Thyroid gland (tissue), 4 donors: Measurements from ENCODE around the gene NHERF2.

Source experiments
- CTCF ChIP-seq, 6 experiments: fragments of 200-600 bp in 3 of 6; fragments of 450-650 bp in 3 of 6; sonication (generic) in 3 of 6; IDR thresholded peaks; one replicate each; pipeline ENCODE4 v1.5.1; 2016 to 2019; ENCODE audit warnings: antibody characterized with exemption in 6 of 6, mild to moderate bottlenecking in 2 of 6, inconsistent platforms in 1 of 6, moderate library complexity in 1 of 6
- POLR2A ChIP-seq, 2 donors: fragments of 450-650 bp; IDR thresholded peaks; one replicate each; pipeline ENCODE4 v1.6.1; 2017; ENCODE audit warnings: antibody characterized with exemption in 2 of 2, mild to moderate bottlenecking in 2 of 2, moderate library complexity in 1 of 2

GRCh38 chr16:2079311-2079800, 52.7 kb downstream of the NHERF2 start:
- TF ChIP-seq CTCF (IDR thresholded peaks at IDR 0.05) (no peak), POLR2A (IDR thresholded peaks at IDR 0.05) (no peak)
